HG02870 (cell line): ENCODE results near the gene ZNF526.

Experiments
- ATAC-seq: cut with Tn5 transposase; IDR thresholded peaks from one replicate; pipeline ENCODE4 v1.9.1; 2021; ENCODE audit warnings: mild to moderate bottlenecking, moderate library complexity; ENCODE audit not compliant: unreplicated experiment

Gene ZNF526

GRCh38 chr19:42246143-42246921 lies 26.2 kb downstream of the ZNF526 start:
- no peak for ATAC-seq

GRCh38 chr19:42246922-42247639 lies 27.0 kb downstream of the ZNF526 start:
- ATAC-seq = no peak

GRCh38 chr19:42247640-42248199 lies 27.6 kb downstream of the ZNF526 start:
- no peak for ATAC-seq

GRCh38 chr19:42248270-42249148 lies 28.4 kb downstream of the ZNF526 start:
- ATAC-seq = no peak

GRCh38 chr19:42249149-42249750 lies 29.1 kb downstream of the ZNF526 start:
- ATAC-seq = no peak

GRCh38 chr19:42249769-42250168 lies 29.7 kb downstream of the ZNF526 start:
- no peak for ATAC-seq

- no peak for ATAC-seq
These were observed 30.1 kb downstream of the ZNF526 start for GRCh38 chr19:42250183-42250665.

- no peak for ATAC-seq
These were observed 30.8 kb downstream of the ZNF526 start for GRCh38 chr19:42250666-42251531.

- no peak for ATAC-seq
These were observed 31.7 kb downstream of the ZNF526 start for GRCh38 chr19:42251572-42252358.

- ATAC-seq = no peak
These were observed 32.5 kb downstream of the ZNF526 start for GRCh38 chr19:42252365-42253244.

- ATAC-seq = no peak
These were observed 33.4 kb downstream of the ZNF526 start for GRCh38 chr19:42253245-42254088.

GRCh38 chr19:42254089-42254849 lies 34.2 kb downstream of the ZNF526 start:
- ATAC-seq = peak; percentile 22

- ATAC-seq = peak; percentile 58
These were observed 35.0 kb downstream of the ZNF526 start, which contains the start of gene ERF for GRCh38 chr19:42254850-42255765. TSS of gene ERF (minus strand) at chr19:42255128. CDS start at chr19:42254999, 129 bp downstream.

- ATAC-seq = no peak
These were observed 35.9 kb downstream of the ZNF526 start for GRCh38 chr19:42255766-42256745.
